GM18907 (cell line): ENCODE data around the gene DCBLD2.

Experiments
- ATAC-seq: cut with Tn5 transposase; IDR thresholded peaks from one replicate; pipeline ENCODE4 v1.9.1; 2021; ENCODE audit warnings: mild to moderate bottlenecking, moderate library complexity; ENCODE audit not compliant: unreplicated experiment

Gene DCBLD2, protein sequence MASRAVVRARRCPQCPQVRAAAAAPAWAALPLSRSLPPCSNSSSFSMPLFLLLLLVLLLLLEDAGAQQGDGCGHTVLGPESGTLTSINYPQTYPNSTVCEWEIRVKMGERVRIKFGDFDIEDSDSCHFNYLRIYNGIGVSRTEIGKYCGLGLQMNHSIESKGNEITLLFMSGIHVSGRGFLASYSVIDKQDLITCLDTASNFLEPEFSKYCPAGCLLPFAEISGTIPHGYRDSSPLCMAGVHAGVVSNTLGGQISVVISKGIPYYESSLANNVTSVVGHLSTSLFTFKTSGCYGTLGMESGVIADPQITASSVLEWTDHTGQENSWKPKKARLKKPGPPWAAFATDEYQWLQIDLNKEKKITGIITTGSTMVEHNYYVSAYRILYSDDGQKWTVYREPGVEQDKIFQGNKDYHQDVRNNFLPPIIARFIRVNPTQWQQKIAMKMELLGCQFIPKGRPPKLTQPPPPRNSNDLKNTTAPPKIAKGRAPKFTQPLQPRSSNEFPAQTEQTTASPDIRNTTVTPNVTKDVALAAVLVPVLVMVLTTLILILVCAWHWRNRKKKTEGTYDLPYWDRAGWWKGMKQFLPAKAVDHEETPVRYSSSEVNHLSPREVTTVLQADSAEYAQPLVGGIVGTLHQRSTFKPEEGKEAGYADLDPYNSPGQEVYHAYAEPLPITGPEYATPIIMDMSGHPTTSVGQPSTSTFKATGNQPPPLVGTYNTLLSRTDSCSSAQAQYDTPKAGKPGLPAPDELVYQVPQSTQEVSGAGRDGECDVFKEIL

DNA sequence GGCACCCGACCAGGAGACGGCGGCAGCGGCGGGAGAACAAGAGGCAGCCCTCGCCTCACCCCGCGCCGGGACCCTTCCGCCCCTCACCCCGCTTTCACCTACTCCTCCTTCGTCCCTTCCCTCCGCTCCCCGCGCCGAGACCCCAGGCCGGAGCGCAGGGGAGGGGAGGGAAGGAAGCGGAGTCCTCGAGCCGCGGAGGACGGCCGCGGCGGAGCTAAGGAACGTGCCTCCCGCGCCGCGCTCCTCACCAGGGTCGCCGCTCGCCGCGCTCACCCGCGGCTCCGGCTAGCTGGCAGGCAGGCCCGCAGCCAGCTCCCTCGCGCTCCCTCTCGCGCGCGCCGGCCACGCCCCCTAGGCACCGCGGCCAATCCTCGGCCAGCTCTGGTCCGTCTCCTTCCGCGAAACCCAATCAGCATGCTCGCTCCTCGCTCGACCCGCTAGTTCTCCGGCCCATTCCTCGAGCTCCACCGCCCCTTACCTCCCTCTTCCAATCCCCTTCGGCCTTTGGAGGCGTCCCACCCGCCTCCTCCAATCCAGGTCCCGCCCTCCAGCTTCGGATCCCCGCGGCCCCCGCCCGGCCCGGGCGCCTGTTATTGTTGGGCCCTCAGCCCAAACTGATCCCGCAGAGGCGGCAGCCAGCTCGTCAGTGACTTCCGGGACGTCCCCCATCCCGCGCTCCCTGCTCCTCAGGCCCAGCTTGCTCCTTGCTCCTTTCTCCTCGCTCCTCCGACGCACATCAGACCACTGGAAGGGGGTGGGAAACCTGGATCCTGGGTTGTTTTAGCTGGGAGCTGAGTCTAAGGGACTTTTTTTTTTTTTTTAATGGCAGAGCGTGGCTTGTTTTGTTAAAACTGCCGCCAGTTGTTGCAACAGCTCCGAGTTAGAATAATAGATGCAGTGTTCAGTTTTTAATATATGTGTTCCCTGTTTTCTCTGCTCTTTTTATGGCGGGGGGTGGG is at the start of gene DCBLD2:
Gene DCBLD2 (minus strand): TSS at position 304 of the 959 bp plus-strand sequence. CDS start 369 bp downstream, outside the sequence.
- ATAC-seq, result peak; percentile 100

DNA sequence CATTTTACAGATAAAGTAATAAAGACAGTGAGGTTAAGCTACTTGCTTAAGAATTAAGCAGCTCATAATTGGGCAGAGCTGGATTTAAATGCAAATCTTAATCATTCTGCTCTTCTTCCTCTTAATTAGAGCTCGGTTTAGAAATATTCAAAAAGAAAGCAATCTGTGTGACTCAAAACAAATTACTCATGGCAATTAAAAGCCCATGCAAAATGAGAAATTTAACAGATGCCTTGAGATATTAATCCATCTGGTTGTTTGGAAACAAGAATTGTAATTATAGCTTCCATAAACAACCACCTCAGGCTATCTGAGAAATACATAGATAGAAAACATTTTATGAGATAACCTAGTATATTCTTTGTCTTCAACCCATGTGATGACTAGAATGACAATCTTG is 44.2 kb upstream of the DCBLD2 start:
- ATAC-seq, result no peak

DNA sequence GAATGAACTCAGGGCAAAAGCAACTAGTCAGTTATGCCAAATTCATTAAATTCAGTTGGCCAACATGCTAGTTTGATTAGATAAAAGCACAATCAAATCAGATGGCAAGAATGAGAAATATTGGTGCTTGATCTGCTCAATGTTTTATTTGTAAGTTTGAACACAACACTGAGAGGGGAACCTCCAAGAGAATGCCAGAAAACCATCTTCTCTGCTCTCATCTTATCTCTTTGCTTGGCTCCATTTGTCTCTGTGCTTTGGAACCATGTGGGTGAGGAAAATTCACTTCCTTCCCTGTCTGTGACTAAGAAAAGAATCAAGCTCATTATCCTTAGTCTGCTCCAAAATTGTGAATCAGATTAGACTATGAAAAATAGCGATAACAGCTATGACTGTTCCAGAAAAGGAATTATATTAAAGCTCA is 43.6 kb upstream of the DCBLD2 start:
- ATAC-seq, result no peak

DNA sequence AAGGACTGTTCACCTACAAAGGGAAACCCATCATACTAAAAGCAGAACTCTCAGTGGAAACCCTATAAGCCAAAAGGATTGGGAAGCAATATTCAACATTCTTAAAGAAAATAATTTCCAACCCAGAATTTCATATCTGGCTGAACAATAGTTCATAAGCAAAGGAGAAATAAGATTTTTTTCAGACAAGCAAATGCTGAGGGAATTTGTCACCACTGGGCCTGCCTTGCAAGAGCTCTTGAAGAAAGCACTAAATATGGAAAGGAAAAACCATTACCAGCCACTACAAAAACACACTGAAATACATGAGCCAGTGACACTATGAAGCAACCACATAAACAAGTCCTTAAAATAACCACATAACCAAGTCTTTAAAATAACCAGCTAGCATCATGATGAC is 28.9 kb upstream of the DCBLD2 start:
- no peak for ATAC-seq

DNA sequence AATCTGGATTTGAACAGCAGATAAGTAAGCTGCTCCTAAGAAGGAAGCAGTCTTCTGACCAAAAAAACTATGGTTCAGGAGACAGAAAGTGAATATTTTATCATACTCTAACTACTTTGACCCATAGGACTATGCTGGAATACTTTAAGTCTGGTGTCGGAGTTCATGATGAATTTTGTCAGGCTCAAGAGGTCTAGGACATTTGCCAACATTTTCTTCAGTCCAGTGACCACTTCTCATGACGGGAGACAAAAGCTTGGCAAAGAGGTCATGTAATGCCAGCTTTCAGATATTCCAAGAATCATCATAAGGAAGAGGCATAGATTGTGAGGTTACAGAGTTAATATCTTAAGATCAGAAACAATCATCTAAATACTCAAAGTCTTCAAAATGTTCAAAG is 20.5 kb upstream of the DCBLD2 start:
- no peak for ATAC-seq

DNA sequence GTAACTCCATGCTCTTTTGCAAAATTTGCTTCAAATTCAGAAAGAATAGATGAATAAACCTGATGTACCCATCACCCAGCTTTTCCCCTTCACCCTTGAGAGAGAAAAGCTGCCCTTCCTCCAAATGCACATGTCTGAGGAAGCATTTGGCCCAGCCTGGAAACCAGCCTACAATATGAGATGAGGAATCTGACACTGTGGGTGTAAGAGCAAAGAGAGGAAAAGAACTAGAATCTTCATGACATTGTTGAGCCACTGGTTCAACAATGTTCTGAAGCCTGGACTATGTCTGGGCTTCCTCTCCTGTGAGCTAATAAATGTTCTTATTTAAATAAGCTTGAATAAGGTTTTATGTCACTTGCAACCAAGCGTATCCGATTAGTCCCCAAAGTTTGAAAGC is 18.7 kb upstream of the DCBLD2 start:
- ATAC-seq, result no peak

DNA sequence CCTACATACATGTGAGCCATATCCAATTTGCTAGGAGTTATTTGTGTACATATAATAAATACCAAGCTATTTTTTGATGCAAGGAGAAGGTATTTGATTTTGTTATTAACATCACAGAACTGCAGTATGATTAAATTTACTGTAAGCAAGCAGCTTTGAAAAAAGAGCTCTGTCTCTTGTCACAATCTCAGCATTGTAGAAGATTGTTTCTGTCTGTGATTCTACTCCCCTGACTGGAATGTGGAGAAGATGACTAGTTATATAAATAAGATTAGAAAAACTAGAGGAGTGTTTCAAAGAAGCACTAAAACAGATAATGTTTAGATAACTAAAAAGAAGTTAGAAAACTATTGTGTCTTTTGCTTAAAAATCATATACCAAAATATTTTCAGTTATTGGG is 17.1 kb upstream of the DCBLD2 start:
- ATAC-seq, result no peak

DNA sequence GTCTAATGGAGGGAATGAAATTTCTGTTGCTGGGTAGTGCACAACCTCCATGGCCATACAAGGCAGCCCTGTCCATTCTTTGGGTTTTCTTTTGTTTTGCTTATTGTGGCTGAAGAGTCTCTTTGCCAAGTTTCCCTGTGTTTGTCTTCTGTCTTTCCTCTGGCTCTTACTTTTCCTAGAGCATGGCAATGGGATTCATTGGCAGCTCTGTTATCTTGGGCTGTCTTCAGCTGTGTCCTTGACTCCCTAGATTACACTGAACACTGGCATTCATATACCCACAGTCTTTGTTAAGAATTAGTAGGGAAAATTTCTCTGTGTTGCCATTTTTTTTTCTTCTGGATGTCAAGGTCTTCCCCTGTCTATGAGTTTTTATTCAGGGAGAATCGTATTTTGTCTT is 16.1 kb upstream of the DCBLD2 start:
- ATAC-seq, result no peak

DNA sequence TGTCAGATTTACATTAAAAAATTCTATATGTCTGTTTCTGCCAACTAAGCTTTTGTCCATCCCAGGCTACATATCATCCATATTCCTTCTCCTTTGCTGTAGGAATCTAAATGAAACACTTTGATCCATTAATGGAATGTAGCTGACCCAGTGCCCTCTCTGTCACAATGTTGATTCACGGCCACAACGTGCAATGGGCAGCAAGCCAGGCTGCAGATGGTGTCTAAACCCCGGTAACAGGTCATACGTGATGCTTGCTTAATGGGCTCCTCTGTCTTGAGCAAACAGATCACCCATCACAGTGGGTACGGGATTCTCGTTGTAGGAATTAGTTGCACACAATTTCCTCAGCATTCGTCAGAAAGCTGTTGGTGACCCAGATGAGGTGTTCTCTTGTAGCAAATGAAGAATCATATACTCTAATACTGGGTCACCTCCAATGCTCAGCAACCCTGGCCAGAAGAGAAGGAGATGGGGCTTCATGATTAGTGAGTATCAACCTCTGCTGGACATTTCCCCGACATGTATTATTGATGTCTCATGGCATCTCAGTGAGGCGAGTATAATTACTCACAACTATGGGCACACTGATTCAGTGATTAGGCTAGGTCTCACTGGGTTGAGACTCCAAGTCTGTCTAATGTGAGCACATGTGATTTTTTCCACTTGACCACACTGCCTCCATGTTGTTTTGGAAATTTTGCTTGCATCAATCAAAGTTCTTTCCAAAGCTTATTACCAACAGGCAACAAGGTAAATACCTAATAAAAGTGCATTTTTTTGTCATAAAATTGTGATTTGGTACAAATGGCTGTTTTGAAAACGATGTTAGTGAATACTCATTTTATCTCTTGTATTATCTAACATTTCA is 12.9 kb upstream of the DCBLD2 start:
- ATAC-seq, result no peak

DNA sequence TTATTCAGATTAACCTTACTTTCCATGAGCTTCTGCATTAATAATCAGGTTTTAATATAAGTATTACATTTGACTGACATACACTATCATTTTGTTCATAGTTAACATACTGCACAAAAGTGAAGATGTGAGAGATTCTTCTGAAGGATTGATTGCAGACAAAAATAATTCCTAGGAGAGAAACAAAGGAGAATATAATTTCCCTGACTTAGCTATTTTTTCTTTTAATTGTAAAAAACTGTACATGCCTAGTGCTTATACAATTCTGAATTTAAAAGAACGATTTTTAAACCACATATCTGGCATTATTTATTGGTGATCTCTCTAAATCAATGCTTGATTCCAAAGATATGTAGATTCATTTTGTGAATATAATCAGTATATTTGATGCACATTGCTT is 11.0 kb upstream of the DCBLD2 start:
- no peak for ATAC-seq

DNA sequence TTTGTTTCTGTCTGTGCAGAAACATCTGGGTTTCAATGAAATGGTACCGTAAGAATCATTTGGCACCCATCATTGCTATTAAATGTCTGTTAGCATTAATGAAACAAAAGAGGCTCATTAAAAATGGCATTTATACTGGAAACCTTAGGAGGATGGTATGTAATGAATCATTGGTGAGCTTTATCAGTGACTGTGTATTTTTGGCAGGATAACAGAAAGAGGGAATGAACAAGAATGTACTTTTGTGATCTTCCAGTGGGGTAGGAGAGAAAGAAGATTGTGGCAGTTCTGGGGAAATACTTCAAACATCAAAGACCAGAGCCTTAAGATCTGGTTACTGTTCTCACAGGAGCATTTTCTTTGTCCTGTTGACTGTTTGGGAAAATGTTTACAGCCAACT is 4.7 kb upstream of the DCBLD2 start:
- no peak for ATAC-seq

DNA sequence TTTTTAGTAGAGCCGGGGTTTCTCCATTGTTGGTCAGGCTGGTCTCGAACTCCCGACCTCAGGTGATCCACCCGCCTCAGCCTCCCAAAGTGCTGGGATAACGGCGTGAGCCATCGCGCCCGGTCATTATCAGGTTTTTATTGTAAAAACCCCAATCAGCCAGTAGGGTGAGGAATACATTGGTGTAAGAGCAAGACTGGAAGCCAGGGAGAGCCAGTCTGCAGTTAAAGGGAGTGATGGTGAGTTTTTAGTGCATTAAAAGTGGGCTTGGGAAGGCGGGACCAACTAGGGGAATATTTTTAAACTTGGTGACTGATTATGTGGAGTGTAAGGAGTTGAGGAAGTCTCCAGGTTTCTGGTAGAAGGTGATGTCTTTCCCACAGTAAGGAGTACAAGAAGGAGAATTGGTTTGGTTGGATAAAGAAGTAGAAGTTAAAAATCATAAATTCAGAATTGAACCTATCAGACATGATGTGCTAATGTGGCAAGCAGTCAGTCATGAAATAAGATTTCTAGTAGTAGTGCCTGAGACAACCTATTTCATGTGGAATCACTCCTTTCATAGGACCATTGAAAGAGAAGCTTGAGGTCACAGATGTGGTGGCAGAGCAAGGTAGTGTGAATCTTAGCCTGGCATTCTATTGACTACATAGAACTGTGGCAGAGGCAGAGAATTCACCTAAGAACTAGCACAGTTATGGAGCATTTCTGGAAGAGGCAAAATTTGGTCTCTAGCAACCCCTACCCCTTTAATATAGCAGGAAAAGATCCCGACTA is 2.4 kb upstream of the DCBLD2 start:
- no peak for ATAC-seq

DNA sequence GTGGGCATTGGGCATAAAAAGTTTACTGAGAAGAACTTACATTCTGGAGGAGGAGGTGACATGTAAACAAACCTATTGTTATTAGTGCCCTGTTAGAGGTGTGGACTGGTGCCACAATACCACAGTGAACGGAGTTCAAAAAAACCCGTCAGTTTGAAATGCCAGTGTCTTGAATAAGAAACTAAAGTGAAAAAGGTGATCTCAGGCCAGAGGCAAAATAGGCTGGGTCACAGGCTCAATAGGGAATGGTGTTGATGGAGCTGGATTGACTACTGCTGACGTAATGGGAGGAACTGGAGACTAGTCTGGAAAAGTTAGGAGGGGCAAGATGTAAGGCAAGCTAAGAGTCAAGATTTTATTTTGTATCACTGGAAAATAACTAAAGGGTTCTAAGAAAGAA is 1.6 kb upstream of the DCBLD2 start:
- ATAC-seq, result no peak

DNA sequence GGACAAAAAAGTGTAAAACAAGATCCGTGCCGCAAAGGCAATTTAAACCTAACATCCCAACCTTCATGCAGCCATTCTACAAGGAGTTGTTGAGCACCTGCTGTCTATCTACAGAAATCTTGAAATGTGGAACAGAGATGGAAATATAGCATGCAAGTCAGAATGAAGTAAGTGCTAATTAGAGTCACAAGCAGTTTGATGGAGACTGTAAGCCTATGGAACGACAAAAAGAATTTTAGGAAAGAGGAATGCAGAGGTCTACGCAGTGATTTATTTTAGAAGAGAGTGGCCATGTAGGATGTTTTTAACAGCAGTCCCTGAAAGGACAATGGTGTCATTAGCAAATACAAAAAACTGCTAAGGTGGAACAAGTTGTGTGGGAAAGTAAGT is 851 bp upstream of the DCBLD2 start:
- ATAC-seq, result no peak

DNA sequence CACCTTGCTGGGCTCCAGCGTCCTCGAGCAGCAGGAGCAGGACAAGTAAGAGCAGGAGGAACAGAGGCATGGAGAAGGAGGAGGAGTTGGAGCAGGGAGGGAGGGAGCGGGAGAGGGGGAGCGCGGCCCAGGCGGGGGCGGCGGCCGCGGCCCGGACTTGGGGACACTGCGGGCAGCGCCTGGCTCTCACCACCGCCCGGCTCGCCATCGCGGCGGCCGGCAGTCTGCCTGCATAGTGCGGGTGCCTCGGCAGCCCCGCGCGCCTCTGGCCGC is 440 bp downstream of the DCBLD2 start:
- ATAC-seq, result peak; percentile 37

DNA sequence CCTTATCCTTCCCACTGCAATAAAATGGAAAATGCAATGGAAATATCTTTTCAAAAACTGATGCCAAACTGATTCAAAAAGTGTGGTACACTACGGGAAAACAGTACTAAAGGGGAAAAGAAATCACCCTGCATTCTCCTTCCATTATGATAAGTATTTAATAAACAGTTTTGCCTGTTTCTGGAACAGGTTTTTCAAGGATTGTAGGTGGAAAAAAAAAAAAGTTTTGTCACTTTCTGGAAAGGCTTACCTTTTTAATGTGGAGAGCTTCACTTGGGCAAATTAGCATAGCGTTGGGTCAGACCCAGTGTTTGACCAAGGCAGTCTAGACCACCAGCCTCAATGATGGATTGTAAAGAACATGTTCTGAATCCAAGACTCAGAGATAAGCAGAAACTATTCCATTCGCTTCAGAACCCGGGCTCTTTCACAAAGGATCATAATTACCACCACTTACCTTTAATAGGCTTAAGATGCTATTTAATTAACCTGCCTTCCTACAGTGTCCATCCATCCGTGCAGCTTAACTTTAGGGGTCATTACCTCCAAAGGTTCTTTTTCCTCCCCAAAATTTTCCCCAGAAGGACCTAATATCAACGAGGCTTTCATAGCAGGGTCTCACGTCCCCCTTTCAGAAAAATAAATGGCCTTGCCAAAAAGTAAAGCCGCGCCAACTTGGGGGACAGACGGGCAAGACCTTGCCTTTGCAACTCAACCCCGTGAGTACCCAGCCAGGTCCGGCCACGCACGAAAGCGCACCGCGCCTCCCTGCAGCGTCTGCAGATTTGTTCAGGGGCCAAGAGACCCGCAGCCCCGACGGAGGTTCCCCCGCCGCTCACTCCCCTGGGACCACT is 1.0 kb downstream of the DCBLD2 start:
- no peak for ATAC-seq

DNA sequence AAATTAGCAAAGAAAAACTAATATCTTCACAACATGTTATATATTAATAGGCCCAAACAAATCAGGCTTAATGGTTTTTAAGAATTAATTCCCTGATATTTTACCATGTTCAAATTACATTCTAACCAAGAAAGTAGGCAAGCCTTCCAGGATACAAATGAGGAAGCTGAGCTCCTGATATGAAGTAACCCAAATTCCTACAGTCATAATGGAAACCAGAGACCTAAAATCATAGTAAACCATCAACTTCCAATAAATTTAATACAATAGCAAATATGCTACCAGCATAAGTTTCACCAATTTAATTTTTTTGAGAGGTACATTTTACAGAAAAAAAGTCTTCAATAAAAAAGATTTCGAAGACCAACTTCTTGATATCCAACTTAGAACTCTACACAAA is 3.8 kb downstream of the DCBLD2 start:
- no peak for ATAC-seq

DNA sequence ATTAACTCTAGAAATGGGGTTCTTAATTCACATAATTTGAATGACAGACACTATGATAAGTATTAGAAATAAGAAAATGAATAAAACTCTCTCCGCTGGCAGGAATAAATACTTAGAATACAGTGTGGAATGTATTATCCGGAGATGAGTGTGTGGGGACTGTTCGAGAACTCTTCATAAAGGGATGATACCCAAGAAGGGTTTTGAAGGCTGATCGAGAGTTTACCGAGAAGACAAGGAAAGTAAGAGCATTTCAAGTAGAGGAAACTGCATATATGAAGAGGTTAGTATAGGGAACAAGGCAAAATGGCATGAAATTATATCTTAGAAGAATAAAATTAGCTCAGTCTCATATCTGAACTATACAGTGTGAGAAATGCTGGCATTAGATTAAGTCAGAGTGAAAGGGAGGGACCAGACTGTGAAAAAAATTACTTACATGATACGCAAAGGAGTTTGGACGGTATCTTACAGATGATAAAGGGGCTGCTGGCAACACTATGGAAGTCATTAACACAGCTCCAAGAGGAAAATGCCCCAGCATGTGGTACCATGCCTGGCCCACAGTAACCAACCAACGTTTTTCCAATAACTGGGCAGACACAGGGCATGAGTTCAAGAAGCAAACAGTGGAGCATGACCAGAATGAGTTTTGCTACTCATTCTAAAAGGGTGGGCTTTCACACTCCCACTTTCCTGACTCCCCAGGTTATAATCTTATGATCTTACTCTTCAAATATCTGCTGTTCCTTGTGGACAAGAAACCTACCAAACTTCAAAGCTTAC is 6.5 kb downstream of the DCBLD2 start:
- ATAC-seq, result no peak
